Stomach smooth muscle (tissue), 2 donors: Measurements from ENCODE around the gene CCR6.
"Not testable (repeated sequence)": the region's sequence is repeated elsewhere in the genome, so short reads cannot be mapped to it uniquely, and the experiment has no call there.

Experiments used
- H3K27ac ChIP-seq: one replicate; pipeline ENCODE4 v1.7.0; 2013; ENCODE audit warnings: mild to moderate bottlenecking, low read length, inconsistent platforms
- H3K27me3 ChIP-seq, 2 donors: one replicate each; pipeline ENCODE4 v1.7.0; 2013; ENCODE audit warnings: low read length in 2 of 2; ENCODE audit not compliant: insufficient read depth in 2 of 2, control insufficient read depth in 1 of 2
- H3K36me3 ChIP-seq, 2 donors: one replicate each; pipeline ENCODE4 v1.7.0; 2013; ENCODE audit warnings: low read length in 2 of 2; ENCODE audit not compliant: control insufficient read depth in 2 of 2, insufficient read depth in 2 of 2
- H3K4me1 ChIP-seq: one replicate; pipeline ENCODE4 v1.7.0; 2013; ENCODE audit warnings: low read length; ENCODE audit not compliant: control insufficient read depth, insufficient read depth
- H3K4me3 ChIP-seq, 2 donors: one replicate each; pipeline ENCODE4 v1.7.0; 2013; ENCODE audit warnings: low read length in 2 of 2
- H3K9ac ChIP-seq, 2 donors: one replicate each; pipeline ENCODE4 v1.7.0; 2013; ENCODE audit warnings: low read length in 2 of 2, mild to moderate bottlenecking in 1 of 2
- H3K9me3 ChIP-seq, 2 donors: one replicate each; pipeline ENCODE4 v1.7.0; 2013; ENCODE audit warnings: low read length in 2 of 2; ENCODE audit not compliant: control insufficient read depth in 2 of 2
- donor health status: healthy.
- donor health status: Pancreatic carcinoma.

The CCR6 gene

DNA sequence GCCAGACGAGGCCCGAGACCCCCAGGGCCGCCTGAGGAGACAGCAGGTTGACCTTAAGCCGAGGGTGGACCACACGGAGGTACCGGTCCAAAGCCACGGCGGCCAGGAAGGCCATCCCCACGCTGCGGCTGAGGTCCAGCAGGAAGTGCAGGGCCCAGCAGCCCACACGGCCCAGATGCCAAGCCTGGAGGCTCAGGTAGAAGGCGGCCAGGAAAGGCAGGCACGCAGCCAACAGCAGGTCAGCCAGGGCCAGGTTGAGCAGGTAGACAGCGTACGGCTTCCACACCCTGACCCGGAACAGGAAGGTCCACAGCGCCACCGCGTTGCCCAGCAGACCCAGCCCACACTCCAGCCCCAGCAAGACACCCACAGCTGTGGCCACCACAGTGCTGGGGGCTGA, 34.5 kb downstream of the CCR6 start:
- Histone ChIP-seq H3K36me3 (no peaks in the 10 kb centered on the region), H3K4me1 (no peaks in the 10 kb centered on the region), H3K27me3 (peaks cover under 1 to 1% of the 10 kb centered on the region in 2 donors), H3K9me3 (no peaks in the 10 kb centered on the region), H3K9ac (no peak overlapping the region), H3K27ac (no peak overlapping the region), H3K4me3 (no peak overlapping the region)

- Histone ChIP-seq H3K27me3 (peaks cover 3 to 4% of the 10 kb centered on the region in 2 donors), H3K9ac (no peak within 1 kb of the TSS), H3K4me1 (no peaks in the 10 kb centered on the region), H3K27ac (no peak within 1 kb of the TSS), H3K4me3 (no peak within 1 kb of the TSS), H3K9me3 (no peaks in the 10 kb centered on the region), H3K36me3 (no peaks in the 10 kb centered on the region)
Measured at GRCh38 chr6:167157863-167158262, 35.0 kb downstream of the CCR6 start, which contains the start of gene GPR31. TSS of gene GPR31 (minus strand) at chr6:167157980. CDS start at chr6:167157831, 149 bp downstream.

DNA sequence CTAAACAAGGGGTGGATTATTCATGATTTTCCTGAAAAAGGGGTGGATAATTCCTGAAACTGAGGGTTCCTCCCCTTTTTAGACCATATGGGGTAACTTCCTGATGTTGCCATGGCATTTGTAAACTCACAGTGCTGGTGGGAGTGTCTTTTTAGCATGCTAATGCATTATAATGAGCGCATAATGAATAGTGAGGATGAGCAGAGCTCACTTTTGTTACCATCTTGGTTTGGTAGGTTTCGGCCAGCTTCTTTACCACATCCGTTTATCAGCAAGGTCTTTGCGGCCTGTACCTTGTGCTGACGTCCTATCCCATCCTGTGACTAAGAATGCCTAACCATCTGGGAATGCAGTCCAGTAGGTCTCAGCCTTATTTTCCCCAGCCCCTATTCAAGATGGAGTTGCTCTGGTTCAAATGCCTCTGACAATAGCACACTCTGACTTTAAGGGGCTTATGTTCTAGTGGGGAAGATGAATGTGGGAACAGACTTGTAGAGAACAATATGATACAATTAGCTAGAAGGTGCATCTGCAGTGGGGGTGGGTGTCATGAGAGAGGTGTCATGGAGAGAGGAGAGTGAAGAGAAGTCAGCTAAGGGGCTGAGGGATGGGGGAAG, 39.1 kb downstream of the CCR6 start:
- Histone ChIP-seq H3K9me3 (no peaks in the 10 kb centered on the region), H3K4me1 (no peaks in the 10 kb centered on the region), H3K4me3 (no peak overlapping the region), H3K9ac (no peak overlapping the region), H3K27me3 (peaks cover 3 to 4% of the 10 kb centered on the region in 2 donors), H3K36me3 (no peaks in the 10 kb centered on the region), H3K27ac (no peak overlapping the region)

- Histone ChIP-seq H3K27me3 (peaks cover 3 to 4% of the 10 kb centered on the region in 2 donors), H3K9me3 (no peaks in the 10 kb centered on the region), H3K4me3 (no peak overlapping the region), H3K9ac (no peak overlapping the region), H3K27ac (no peak overlapping the region), H3K4me1 (no peaks in the 10 kb centered on the region), H3K36me3 (no peaks in the 10 kb centered on the region)
Measured at GRCh38 chr6:167162591-167162990, 39.7 kb downstream of the CCR6 start.

- Histone ChIP-seq H3K4me3 (no peak overlapping the region), H3K27ac (no peak overlapping the region), H3K27me3 (peaks cover 3 to 4% of the 10 kb centered on the region in 2 donors), H3K9ac (no peak overlapping the region), H3K9me3 (no peaks in the 10 kb centered on the region), H3K36me3 (no peaks in the 10 kb centered on the region), H3K4me1 (no peaks in the 10 kb centered on the region)
Measured at GRCh38 chr6:167163476-167164011, 40.6 kb downstream of the CCR6 start.

GRCh38 chr6:167164261-167164660, 41.4 kb downstream of the CCR6 start:
- H3K9me3 ChIP-seq, result no peaks in the 10 kb centered on the region
- H3K4me1 ChIP-seq, result no peaks in the 10 kb centered on the region
- H3K27ac ChIP-seq, result no peak overlapping the region
- no peak overlapping the region for H3K9ac ChIP-seq
- peaks cover 3 to 4% of the 10 kb centered on the region in 2 donors for H3K27me3 ChIP-seq
- no peaks in the 10 kb centered on the region for H3K36me3 ChIP-seq
- no peak overlapping the region for H3K4me3 ChIP-seq

DNA sequence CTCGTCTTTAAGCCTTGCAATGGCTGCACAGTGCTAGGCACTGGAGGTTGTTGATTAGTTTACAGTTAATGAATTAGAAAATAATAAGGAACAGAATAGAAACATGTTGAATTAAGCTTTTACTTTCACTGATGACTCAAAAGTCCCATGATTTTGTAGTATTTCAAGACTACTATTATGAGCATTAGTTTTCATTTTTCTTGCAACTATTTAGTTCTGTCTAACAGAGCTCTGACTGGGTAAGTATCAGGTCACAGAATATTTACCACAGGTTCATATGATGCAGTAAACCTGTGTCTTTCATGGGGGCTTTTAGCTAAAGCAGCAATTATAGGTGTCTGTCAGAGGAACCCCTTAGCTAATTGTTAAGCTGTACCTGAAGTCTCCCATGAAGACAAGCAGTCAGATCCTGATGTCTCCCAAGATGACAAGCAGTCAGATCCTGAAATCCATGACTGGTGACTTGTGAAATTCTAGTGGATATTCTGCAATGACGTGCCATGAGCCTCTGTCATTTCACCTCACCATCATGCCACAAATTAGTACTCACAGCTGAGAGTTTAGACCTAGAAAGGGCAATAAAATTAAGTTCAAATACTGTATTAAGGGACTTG, 43.1 kb downstream of the CCR6 start:
- H3K36me3 ChIP-seq, result no peaks in the 10 kb centered on the region
- no peaks in the 10 kb centered on the region for H3K4me1 ChIP-seq
- no peak overlapping the region for H3K4me3 ChIP-seq
- no peak overlapping the region for H3K27ac ChIP-seq
- H3K27me3 ChIP-seq, result peaks cover 3 to 4% of the 10 kb centered on the region in 2 donors
- no peak overlapping the region for H3K9ac ChIP-seq
- H3K9me3 ChIP-seq, result no peaks in the 10 kb centered on the region

GRCh38 chr6:167167699-167168098, 44.8 kb downstream of the CCR6 start:
- H3K36me3 ChIP-seq, H3K27ac ChIP-seq, H3K4me1 ChIP-seq, H3K9me3 ChIP-seq, H3K4me3 ChIP-seq, H3K9ac ChIP-seq, H3K27me3 ChIP-seq: not testable (repeated sequence)

- H3K4me3 ChIP-seq, H3K9me3 ChIP-seq, H3K27me3 ChIP-seq, H3K9ac ChIP-seq, H3K36me3 ChIP-seq, H3K4me1 ChIP-seq, H3K27ac ChIP-seq: not testable (repeated sequence)
Measured at GRCh38 chr6:167168296-167168695, 45.4 kb downstream of the CCR6 start.

DNA sequence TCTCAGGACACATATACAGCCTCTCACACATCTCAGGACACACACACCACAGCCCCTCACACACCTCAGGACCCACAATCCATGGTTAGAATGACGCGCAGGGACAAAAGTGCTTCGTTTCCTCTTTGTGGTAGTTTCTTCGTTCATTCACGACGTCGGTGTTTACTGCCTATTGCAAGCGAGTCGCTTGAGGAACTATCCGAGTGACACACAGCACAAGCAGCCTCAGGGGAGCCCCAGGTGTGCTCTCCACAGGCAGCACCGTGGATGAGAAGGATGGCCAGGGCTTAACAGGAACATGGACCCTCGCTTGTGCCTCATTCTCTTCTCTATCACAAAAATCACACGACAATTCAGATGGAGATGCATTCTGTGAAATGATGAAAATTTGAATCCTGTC, 47.0 kb downstream of the CCR6 start:
- not testable (repeated sequence) for H3K9me3 ChIP-seq, H3K9ac ChIP-seq, H3K36me3 ChIP-seq, H3K4me3 ChIP-seq, H3K27ac ChIP-seq, H3K27me3 ChIP-seq, H3K4me1 ChIP-seq

GRCh38 chr6:167171300-167171699, 48.4 kb downstream of the CCR6 start:
- not testable (repeated sequence) for H3K36me3 ChIP-seq, H3K9ac ChIP-seq, H3K4me1 ChIP-seq, H3K27me3 ChIP-seq, H3K27ac ChIP-seq, H3K4me3 ChIP-seq, H3K9me3 ChIP-seq
